PC-9 (cell line): ENCODE measurements around the gene CCDC192. TPM values are rescaled to one million over a fixed set of nuclear protein-coding genes. Genes with fewer than 3 reads are reported as not detected.

Experiments
- BruUV-seq: library from RNA; stranded (reverse); fragments of 400-500 nt; replicated peaks from 2 replicates; lab custom pipeline; 2021; lab: Mats Ljungman, UMichigan
- CTCF ChIA-PET: fragments of 300-600 bp; sonication (Branson Sonifier 250); formaldehyde crosslinking; loops from one replicate; lab custom pipeline; 2022; ENCODE audit warnings: antibody characterized with exemption; lab: Charles Lee
- POLR2A ChIA-PET: fragments of 300-600 bp; sonication (Branson Sonifier 250); formaldehyde crosslinking; loops from one replicate; lab custom pipeline; 2022; ENCODE audit warnings: antibody characterized with exemption; ENCODE audit not compliant: unreplicated experiment; lab: Charles Lee
- DNase-seq, 2 experiments: peaks; one replicate each; pipeline versions ENCODE4 v3.0.0 to v3.0.0-alpha.2; 2015 to 2022; ENCODE audit warnings: mixed read lengths in 1 of 2
- H2AFZ ChIP-seq: fragments of 200-600 bp; sonication (generic); 2 replicates; pipeline ENCODE4 v1.8.1; 2017; ENCODE audit warnings: antibody characterized with exemption
- H3F3A ChIP-seq: fragments of 200-600 bp; sonication (generic); 2 replicates; pipeline ENCODE4 v1.8.1; 2017; ENCODE audit warnings: antibody characterized with exemption, mild to moderate bottlenecking, low read depth; ENCODE audit not compliant: insufficient read depth
- H3K27ac ChIP-seq: fragments of 200-600 bp; sonication (generic); 2 replicates; pipeline ENCODE4 v1.6.1; 2016; ENCODE audit warnings: mixed run types
- H3K27me3 ChIP-seq: fragments of 200-600 bp; sonication (generic); 2 replicates; pipeline ENCODE4 v1.6.1; 2016; ENCODE audit warnings: low read depth, mixed run types; ENCODE audit not compliant: insufficient read depth
- H3K36me3 ChIP-seq: fragments of 200-600 bp; sonication (generic); 2 replicates; pipeline ENCODE4 v1.6.1; 2016; ENCODE audit warnings: low read depth, mixed run types
- H3K4me1 ChIP-seq: fragments of 200-600 bp; sonication (generic); replicated peaks from 2 replicates; pipeline ENCODE4 v1.6.1; 2016; ENCODE audit warnings: mixed run types; ENCODE audit not compliant: insufficient read depth
- H3K4me2 ChIP-seq: fragments of 200-600 bp; sonication (generic); 2 replicates; pipeline ENCODE4 v1.6.1; 2017; ENCODE audit warnings: mixed run types
- H3K4me3 ChIP-seq: fragments of 200-600 bp; sonication (generic); 2 replicates; pipeline ENCODE4 v1.6.1; 2016; ENCODE audit warnings: mixed run types
- H3K79me2 ChIP-seq: fragments of 200-600 bp; sonication (generic); 2 replicates; pipeline ENCODE4 v1.6.1; 2017; ENCODE audit warnings: low read depth, mixed run types
- H3K9me2 ChIP-seq: fragments of 200-600 bp; sonication (generic); 2 replicates; pipeline ENCODE4 v1.8.1; 2017; ENCODE audit warnings: mild to moderate bottlenecking; ENCODE audit not compliant: insufficient read depth
- H3K9me3 ChIP-seq: fragments of 200-600 bp; sonication (generic); 2 replicates; pipeline ENCODE4 v1.8.1; 2016; ENCODE audit warnings: low read depth; ENCODE audit not compliant: insufficient read depth
- H4K20me1 ChIP-seq: fragments of 200-600 bp; sonication (generic); 2 replicates; pipeline ENCODE4 v1.8.1; 2017; ENCODE audit not compliant: insufficient read depth
- CTCF ChIP-seq: fragments of 200-600 bp; sonication (generic); conservative IDR thresholded peaks from 2 replicates; pipeline ENCODE4 v1.6.1; 2017; ENCODE audit warnings: mixed run types, antibody characterized with exemption, mild to moderate bottlenecking, moderate library complexity
- EZH2 ChIP-seq: fragments of 200-600 bp; sonication (generic); IDR thresholded peaks from 2 replicates; pipeline ENCODE4 v1.8.0; 2017; ENCODE audit warnings: antibody characterized with exemption, low read depth
- intact Hi-C: fragments of 100-400 bp; cut with micrococcal nuclease; formaldehyde crosslinking; loops from one replicate; pipeline ENCODE4 v1.10.0; 2022; ENCODE audit not compliant: unreplicated experiment
- total RNA-seq: library from RNA; stranded (reverse); gene quantifications from 2 replicates; pipeline ENCODE4 v1.2.3, GENCODE V29; 2021

Gene CCDC192
- total RNA-seq, 1 experiment from 2014 or later = not detected

GRCh38 chr5:127680595-127680994, 22.6 kb upstream of the CCDC192 start:
- Histone ChIP-seq H3K9me2 (0 out of 2 replicates have a peak, but pooled peaks cover 8% of the 10 kb centered on the region), H3K4me2 (no peak overlapping the region), H3F3A (no peaks in the 10 kb centered on the region), H3K79me2 (no peaks in the 10 kb centered on the region), H3K36me3 (no peaks in the 10 kb centered on the region), H3K27ac (no peak overlapping the region), H2AFZ (no peak overlapping the region), H3K27me3 (no peaks in the 10 kb centered on the region), H3K4me1 (no peaks in the 10 kb centered on the region), H3K9me3 (no peaks in the 10 kb centered on the region), H3K4me3 (no peak overlapping the region), H4K20me1 (no peaks in the 10 kb centered on the region)
- ChIA-PET POLR2A (interaction anchor here (0.5 kb wide), 1 partner anchor 492 kb away, joined by 5 read pairs; no protein-coding TSS in a partner anchor), CTCF (no interaction called here)
- no TSS peak for BruUV-seq
- intact Hi-C loops = no loop called here
- no peak for TF ChIP-seq EZH2
- TF ChIP-seq CTCF = no peak
- no peak for DNase-seq

- intact Hi-C loops = no loop called here
- BruUV-seq = no TSS peak
- TF ChIP-seq CTCF = no peak
- no peak for TF ChIP-seq EZH2
- Histone ChIP-seq H3K4me2 (no peak overlapping the region), H3F3A (no peaks in the 10 kb centered on the region), H3K27me3 (no peaks in the 10 kb centered on the region), H3K4me3 (no peak overlapping the region), H3K79me2 (no peaks in the 10 kb centered on the region), H3K36me3 (no peaks in the 10 kb centered on the region), H3K9me3 (no peaks in the 10 kb centered on the region), H3K4me1 (no peaks in the 10 kb centered on the region), H3K27ac (no peak overlapping the region), H2AFZ (no peak overlapping the region), H3K9me2 (0 out of 2 replicates have a peak, but pooled peaks cover 8% of the 10 kb centered on the region), H4K20me1 (no peaks in the 10 kb centered on the region)
- ChIA-PET POLR2A (no interaction called here), CTCF (no interaction called here)
- no peak for DNase-seq
Measured at GRCh38 chr5:127683008-127683407, 20.2 kb upstream of the CCDC192 start.

- Histone ChIP-seq H2AFZ (no peak overlapping the region), H3K36me3 (no peaks in the 10 kb centered on the region), H3K4me3 (no peak overlapping the region), H3F3A (no peaks in the 10 kb centered on the region), H4K20me1 (no peaks in the 10 kb centered on the region), H3K79me2 (no peaks in the 10 kb centered on the region), H3K9me2 (0 out of 2 replicates have a peak, but pooled peaks cover 8% of the 10 kb centered on the region), H3K27me3 (no peaks in the 10 kb centered on the region), H3K9me3 (no peaks in the 10 kb centered on the region), H3K27ac (no peak overlapping the region), H3K4me1 (no peaks in the 10 kb centered on the region), H3K4me2 (no peak overlapping the region)
- TF ChIP-seq CTCF (no peak), EZH2 (no peak)
- no TSS peak for BruUV-seq
- ChIA-PET CTCF (no interaction called here), POLR2A (no interaction called here)
- DNase-seq = no peak
- intact Hi-C loops = no loop called here
Measured at GRCh38 chr5:127684726-127685467, 18.3 kb upstream of the CCDC192 start.
